HFF-Myc (cell line): Measurements from ENCODE around the gene STK38L.

ENCODE experiments used
- DNase-seq: peaks from one replicate; pipeline ENCODE4 v3.0.0-alpha.2; 2011; ENCODE audit warnings: low read depth; ENCODE audit errors: extremely low read depth
- H3K4me3 ChIP-seq: replicated peaks from 2 replicates; pipeline ENCODE4 v1.5.1; 2011; ENCODE audit warnings: low read depth, mild to moderate bottlenecking, control low read depth, low read length
- TF ChIP-seq, protein P1 (sequence below): IDR thresholded peaks from 2 replicates; pipeline ENCODE4 v1.5.1; 2012; ENCODE audit warnings: mild to moderate bottlenecking, low read depth, low read length, control low read depth; ENCODE audit errors: missing control alignments

The STK38L gene

GRCh38 chr12:27257104-27257843, 13.2 kb downstream of the STK38L start:
- DNase-seq, result no peak
- H3K4me3 ChIP-seq, result no peak overlapping the region
- TF ChIP-seq, protein P1, sequence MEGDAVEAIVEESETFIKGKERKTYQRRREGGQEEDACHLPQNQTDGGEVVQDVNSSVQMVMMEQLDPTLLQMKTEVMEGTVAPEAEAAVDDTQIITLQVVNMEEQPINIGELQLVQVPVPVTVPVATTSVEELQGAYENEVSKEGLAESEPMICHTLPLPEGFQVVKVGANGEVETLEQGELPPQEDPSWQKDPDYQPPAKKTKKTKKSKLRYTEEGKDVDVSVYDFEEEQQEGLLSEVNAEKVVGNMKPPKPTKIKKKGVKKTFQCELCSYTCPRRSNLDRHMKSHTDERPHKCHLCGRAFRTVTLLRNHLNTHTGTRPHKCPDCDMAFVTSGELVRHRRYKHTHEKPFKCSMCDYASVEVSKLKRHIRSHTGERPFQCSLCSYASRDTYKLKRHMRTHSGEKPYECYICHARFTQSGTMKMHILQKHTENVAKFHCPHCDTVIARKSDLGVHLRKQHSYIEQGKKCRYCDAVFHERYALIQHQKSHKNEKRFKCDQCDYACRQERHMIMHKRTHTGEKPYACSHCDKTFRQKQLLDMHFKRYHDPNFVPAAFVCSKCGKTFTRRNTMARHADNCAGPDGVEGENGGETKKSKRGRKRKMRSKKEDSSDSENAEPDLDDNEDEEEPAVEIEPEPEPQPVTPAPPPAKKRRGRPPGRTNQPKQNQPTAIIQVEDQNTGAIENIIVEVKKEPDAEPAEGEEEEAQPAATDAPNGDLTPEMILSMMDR, result no peak

- TF ChIP-seq, protein P1, result no peak
- no peak overlapping the region for H3K4me3 ChIP-seq
- no peak for DNase-seq
Observed at GRCh38 chr12:27260746-27261145, 16.7 kb downstream of the STK38L start.

GRCh38 chr12:27261866-27262265, 17.8 kb downstream of the STK38L start:
- TF ChIP-seq, protein P1, result no peak
- no peak overlapping the region for H3K4me3 ChIP-seq
- DNase-seq, result no peak

- DNase-seq, result no peak
- no peak overlapping the region for H3K4me3 ChIP-seq
- TF ChIP-seq, protein P1, result no peak
Observed at GRCh38 chr12:27270148-27270547, 26.1 kb downstream of the STK38L start.

DNA sequence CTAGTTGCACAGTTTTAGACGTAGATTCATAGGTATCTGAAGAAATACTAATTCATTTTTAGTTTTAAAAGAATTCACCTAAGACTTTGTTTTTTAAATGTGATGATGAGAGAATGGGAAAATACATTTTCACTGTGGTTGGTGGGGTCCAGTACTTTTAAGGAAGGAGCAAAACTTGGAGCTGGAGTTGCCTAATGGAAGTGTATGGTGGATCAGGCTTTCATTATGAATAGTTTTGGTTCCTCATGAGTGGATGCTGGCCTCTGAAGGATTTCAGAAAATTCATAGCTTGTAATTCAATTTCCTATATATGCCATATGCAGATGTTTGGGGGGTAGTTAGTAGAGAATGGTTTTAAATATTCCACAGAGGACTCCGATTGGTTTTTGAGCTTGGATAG, 27.1 kb downstream of the STK38L start:
- DNase-seq, result no peak
- TF ChIP-seq, protein P1, result no peak
- no peak overlapping the region for H3K4me3 ChIP-seq

GRCh38 chr12:27272373-27273028, 28.4 kb downstream of the STK38L start:
- TF ChIP-seq, protein P1, result no peak
- H3K4me3 ChIP-seq, result no peak overlapping the region
- no peak for DNase-seq
